ENCODE results near the gene RABL3.
"Not testable (repeated sequence)": the region's sequence is repeated elsewhere in the genome, so short reads cannot be mapped to it uniquely, and the experiment has no call there.

Gene RABL3

GRCh38 chr3:120648290-120648689, 94.0 kb downstream of the RABL3 start:
- H3K4me3 ChIP-seq (ENCODE audit: low read depth, low read length), result no peak overlapping the region

GRCh38 chr3:120646771-120647432, 95.4 kb downstream of the RABL3 start:
- no peak overlapping the region for H3K4me3 ChIP-seq (ENCODE audit: low read depth, low read length)

GRCh38 chr3:120645083-120645845, 97.1 kb downstream of the RABL3 start:
- no peak overlapping the region for H3K4me3 ChIP-seq (ENCODE audit: low read depth, low read length)

- H3K4me3 ChIP-seq (ENCODE audit: low read depth, low read length), result no peak overlapping the region
Measured at GRCh38 chr3:120642368-120642948, 99.9 kb downstream of the RABL3 start.

GRCh38 chr3:120641696-120642246, 100.5 kb downstream of the RABL3 start:
- no peak overlapping the region for H3K4me3 ChIP-seq (ENCODE audit: low read depth, low read length)

- H3K4me3 ChIP-seq (ENCODE audit: low read depth, low read length), result no peak overlapping the region
Measured at GRCh38 chr3:120640231-120640630, 102.1 kb downstream of the RABL3 start.

- H3K4me3 ChIP-seq (ENCODE audit: low read depth, low read length), result not testable (repeated sequence)
Measured at GRCh38 chr3:120638820-120639219, 103.5 kb downstream of the RABL3 start.

- H3K4me3 ChIP-seq (ENCODE audit: low read depth, low read length), result no peak overlapping the region
Measured at GRCh38 chr3:120637851-120638559, 104.3 kb downstream of the RABL3 start.

- H3K4me3 ChIP-seq (ENCODE audit: low read depth, low read length), result no peak overlapping the region
Measured at GRCh38 chr3:120636795-120637401, 105.4 kb downstream of the RABL3 start.
